Heart left ventricle (tissue), 13 donors: ENCODE data around the gene SOX10.

Experiments
- CTCF ChIP-seq, 12 donors: fragments of 200-600 bp; sonication (generic) in 4 of 12; IDR thresholded peaks; one replicate each; pipeline versions ENCODE4 v1.5.0 to v1.8.0; 2018 to 2022; ENCODE audit warnings: antibody characterized with exemption in 12 of 12, mild to moderate bottlenecking in 5 of 12
- POLR2A ChIP-seq, 2 donors: fragments of 450-650 bp; IDR thresholded peaks; one replicate each; pipeline ENCODE4 v1.6.1; 2017; ENCODE audit warnings: antibody characterized with exemption in 2 of 2, mild to moderate bottlenecking in 2 of 2, moderate library complexity in 2 of 2
- donor health status: ischemic (EF 13 %, LVEDD 7.1; RV severe dilation, severe dysfunction).
- donor health status: DM: no; HTN: yes; CAD: no.
- donor health status: DM: no; HTN: no; CAD: no.
- donor health status: ischemic (EF 25% LVEDD 6.9; RV normal size, moderate dysfunction).
- donor health status: ischemic (EF 25% LVEDD 5.7; RV mildly dilated, moderate dysfunction).
- donor health status: ischemic (EF 35%, LVEDD 5.7; RV mildly dilated, moderate dysfunction).
- donor health status: nonischemic (EF 11% LVEDD 7.7; RV severe dilation, severe dysfunction).
- donor health status: DM: yes; HTN: yes; CAD: no.
- donor health status: PGD.
- donor health status: ischemic (EF 29% LVEDD 5.4; RV normal size, mild dysfunction).
- donor health status: nonischemic (EF 23%, LVEDD 6.1; RV moderate dilation, normal function).

- no peak for TF ChIP-seq CTCF (IDR thresholded peaks at IDR 0.05)
- no peak for TF ChIP-seq POLR2A (IDR thresholded peaks at IDR 0.05)
Measured at GRCh38 chr22:37931893-37932389, 52.4 kb downstream of the SOX10 start.
